ENCODE measurements around the gene MYZAP.

MYZAP gene

GRCh38 chr15:57598346-57598745 is 6.6 kb downstream of the MYZAP start:
- H3K4me1 ChIP-seq (ENCODE audit: insufficient read depth, low read length, poor library complexity, severe bottlenecking) = peaks cover 7% of the 10 kb centered on the region
- TF ChIP-seq EZH2phosphoT487 (IDR thresholded peaks at IDR 0.05; ENCODE audit: borderline replicate concordance) = no peak
- TF ChIP-seq, protein P1, sequence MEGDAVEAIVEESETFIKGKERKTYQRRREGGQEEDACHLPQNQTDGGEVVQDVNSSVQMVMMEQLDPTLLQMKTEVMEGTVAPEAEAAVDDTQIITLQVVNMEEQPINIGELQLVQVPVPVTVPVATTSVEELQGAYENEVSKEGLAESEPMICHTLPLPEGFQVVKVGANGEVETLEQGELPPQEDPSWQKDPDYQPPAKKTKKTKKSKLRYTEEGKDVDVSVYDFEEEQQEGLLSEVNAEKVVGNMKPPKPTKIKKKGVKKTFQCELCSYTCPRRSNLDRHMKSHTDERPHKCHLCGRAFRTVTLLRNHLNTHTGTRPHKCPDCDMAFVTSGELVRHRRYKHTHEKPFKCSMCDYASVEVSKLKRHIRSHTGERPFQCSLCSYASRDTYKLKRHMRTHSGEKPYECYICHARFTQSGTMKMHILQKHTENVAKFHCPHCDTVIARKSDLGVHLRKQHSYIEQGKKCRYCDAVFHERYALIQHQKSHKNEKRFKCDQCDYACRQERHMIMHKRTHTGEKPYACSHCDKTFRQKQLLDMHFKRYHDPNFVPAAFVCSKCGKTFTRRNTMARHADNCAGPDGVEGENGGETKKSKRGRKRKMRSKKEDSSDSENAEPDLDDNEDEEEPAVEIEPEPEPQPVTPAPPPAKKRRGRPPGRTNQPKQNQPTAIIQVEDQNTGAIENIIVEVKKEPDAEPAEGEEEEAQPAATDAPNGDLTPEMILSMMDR (conservative IDR thresholded peaks at IDR 0.05; ENCODE audit: low read length) = no peak
- H3K9ac ChIP-seq (ENCODE audit: low read depth, low read length, poor library complexity, severe bottlenecking) = no peak overlapping the region
- H3K9me3 ChIP-seq (ENCODE audit: insufficient read depth, low read depth, low read length) = no peaks in the 10 kb centered on the region
- no peak overlapping the region for H2AFZ ChIP-seq (ENCODE audit: low read length)
- no peaks in the 10 kb centered on the region for H3K79me2 ChIP-seq (ENCODE audit: insufficient read depth, low read length)
- peaks cover 4% of the 10 kb centered on the region for H3K27me3 ChIP-seq (ENCODE audit: insufficient read depth, low read length, poor library complexity, severe bottlenecking)
- no peaks in the 10 kb centered on the region for H3K36me3 ChIP-seq (ENCODE audit: insufficient read depth, low read length)
- no peaks in the 10 kb centered on the region for H3K9me2 ChIP-seq (replicated peaks; ENCODE audit: low read depth, low read length)
- H3F3A ChIP-seq (ENCODE audit: low read depth) = no peaks in the 10 kb centered on the region
- H4K20me1 ChIP-seq (ENCODE audit: insufficient read depth, low read length, poor library complexity, severe bottlenecking) = no peaks in the 10 kb centered on the region
- no peak overlapping the region for H3K4me2 ChIP-seq (ENCODE audit: low read depth, low read length, poor library complexity, severe bottlenecking)
- H3K4me3 ChIP-seq (ENCODE audit: low read length, poor library complexity, severe bottlenecking) = no peak overlapping the region

DNA sequence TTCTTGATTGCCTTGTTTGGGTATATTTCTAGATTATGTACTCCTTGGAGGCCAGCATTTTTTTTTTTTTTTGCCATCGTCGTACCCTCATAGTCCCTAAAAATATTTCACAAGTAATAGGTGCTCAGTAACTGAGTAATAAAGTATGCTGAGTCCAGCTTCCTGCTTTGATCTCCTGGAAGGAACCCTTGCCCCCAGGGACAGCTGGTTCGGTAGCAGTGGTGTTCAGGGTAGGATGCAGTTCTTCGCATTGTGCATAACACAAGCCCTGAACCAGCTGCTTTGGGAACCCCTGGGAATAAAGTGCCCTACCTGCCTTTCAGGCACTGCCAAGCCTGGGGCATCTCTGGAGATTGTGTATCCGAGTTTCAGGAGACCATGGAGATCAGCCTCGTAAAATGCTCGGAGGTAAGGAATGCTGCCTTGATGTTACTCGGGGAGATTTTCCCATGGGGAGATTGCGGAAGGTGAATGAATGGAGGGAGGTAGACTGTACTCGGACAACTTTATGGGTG is 7.6 kb downstream of the MYZAP start:
- no peak overlapping the region for H2AFZ ChIP-seq (ENCODE audit: low read length)
- H3K4me1 ChIP-seq (ENCODE audit: insufficient read depth, low read length, poor library complexity, severe bottlenecking) = peaks cover 7% of the 10 kb centered on the region
- no peak overlapping the region for H3K4me2 ChIP-seq (ENCODE audit: low read depth, low read length, poor library complexity, severe bottlenecking)
- no peak overlapping the region for H3K9ac ChIP-seq (ENCODE audit: low read depth, low read length, poor library complexity, severe bottlenecking)
- H3K4me3 ChIP-seq (ENCODE audit: low read length, poor library complexity, severe bottlenecking) = no peak overlapping the region
- no peaks in the 10 kb centered on the region for H3F3A ChIP-seq (ENCODE audit: low read depth)
- no peaks in the 10 kb centered on the region for H3K9me3 ChIP-seq (ENCODE audit: insufficient read depth, low read depth, low read length)
- H4K20me1 ChIP-seq (ENCODE audit: insufficient read depth, low read length, poor library complexity, severe bottlenecking) = no peaks in the 10 kb centered on the region
- H3K9me2 ChIP-seq (replicated peaks; ENCODE audit: low read depth, low read length) = no peaks in the 10 kb centered on the region
- H3K27me3 ChIP-seq (ENCODE audit: insufficient read depth, low read length, poor library complexity, severe bottlenecking) = peaks cover 4% of the 10 kb centered on the region
- H3K79me2 ChIP-seq (ENCODE audit: insufficient read depth, low read length) = no peaks in the 10 kb centered on the region
- H3K36me3 ChIP-seq (ENCODE audit: insufficient read depth, low read length) = no peaks in the 10 kb centered on the region
- TF ChIP-seq, protein P1 (conservative IDR thresholded peaks at IDR 0.05; ENCODE audit: low read length) = no peak
- TF ChIP-seq EZH2phosphoT487 (IDR thresholded peaks at IDR 0.05; ENCODE audit: borderline replicate concordance) = no peak

GRCh38 chr15:57600197-57600596 is 8.5 kb downstream of the MYZAP start:
- peaks cover 4% of the 10 kb centered on the region for H3K27me3 ChIP-seq (ENCODE audit: insufficient read depth, low read length, poor library complexity, severe bottlenecking)
- H4K20me1 ChIP-seq (ENCODE audit: insufficient read depth, low read length, poor library complexity, severe bottlenecking) = no peaks in the 10 kb centered on the region
- H3K9me2 ChIP-seq (replicated peaks; ENCODE audit: low read depth, low read length) = no peaks in the 10 kb centered on the region
- H2AFZ ChIP-seq (ENCODE audit: low read length) = no peak overlapping the region
- H3K9ac ChIP-seq (ENCODE audit: low read depth, low read length, poor library complexity, severe bottlenecking) = no peak overlapping the region
- H3K9me3 ChIP-seq (ENCODE audit: insufficient read depth, low read depth, low read length) = no peaks in the 10 kb centered on the region
- no peaks in the 10 kb centered on the region for H3K79me2 ChIP-seq (ENCODE audit: insufficient read depth, low read length)
- no peak overlapping the region for H3K4me3 ChIP-seq (ENCODE audit: low read length, poor library complexity, severe bottlenecking)
- peaks cover 3% of the 10 kb centered on the region for H3K4me1 ChIP-seq (ENCODE audit: insufficient read depth, low read length, poor library complexity, severe bottlenecking)
- H3F3A ChIP-seq (ENCODE audit: low read depth) = no peaks in the 10 kb centered on the region
- H3K36me3 ChIP-seq (ENCODE audit: insufficient read depth, low read length) = no peaks in the 10 kb centered on the region
- no peak overlapping the region for H3K4me2 ChIP-seq (ENCODE audit: low read depth, low read length, poor library complexity, severe bottlenecking)
- TF ChIP-seq EZH2phosphoT487 (IDR thresholded peaks at IDR 0.05; ENCODE audit: borderline replicate concordance) = no peak
- TF ChIP-seq, protein P1 (conservative IDR thresholded peaks at IDR 0.05; ENCODE audit: low read length) = no peak

Measured in Loucy (cell line).